Left ventricle myocardium inferior (tissue), 1 donor: ENCODE results near the gene SMAGP. TPM values are rescaled to one million over a fixed set of nuclear protein-coding genes. Genes with fewer than 3 reads are reported as not detected.

Experiments
- DNase-seq: peaks from one replicate; pipeline ENCODE4 v3.0.0-alpha.2; 2020
- H3K27ac ChIP-seq: fragments of 200-600 bp; replicated peaks from 2 replicates; pipeline ENCODE4 v1.8.0; 2021
- H3K27me3 ChIP-seq: fragments of 200-600 bp; 2 replicates; pipeline ENCODE4 v1.8.0; 2021; ENCODE audit warnings: low read depth
- H3K36me3 ChIP-seq: fragments of 200-600 bp; 2 replicates; pipeline ENCODE4 v1.8.0; 2021
- H3K4me1 ChIP-seq: fragments of 200-600 bp; 2 replicates; pipeline ENCODE4 v1.8.0; 2021
- H3K4me3 ChIP-seq: fragments of 200-600 bp; 2 replicates; pipeline ENCODE4 v1.8.0; 2021; ENCODE audit warnings: mild to moderate bottlenecking, moderate library complexity
- H3K9me3 ChIP-seq: fragments of 200-600 bp; replicated peaks from 2 replicates; pipeline ENCODE4 v1.8.0; 2021
- intact Hi-C: fragments of 100-400 bp; cut with micrococcal nuclease; formaldehyde crosslinking; loops from one replicate; pipeline ENCODE4 v1.11.0; 2022
- total RNA-seq: library from RNA; stranded (reverse); fragmentation: NEBNext Ultra II Directional; extraction: Animal tissue kit (Norgen Biotek cat#: 25700); gene quantifications from one replicate; pipeline ENCODE4 v1.2.1, GENCODE V29; 2021
- TF ChIP-seq, protein P1 (sequence below): fragments of 200-600 bp; IDR thresholded peaks from 2 replicates; pipeline ENCODE4 v1.8.0; 2021; ENCODE audit warnings: antibody characterized with exemption, mild to moderate bottlenecking, borderline replicate concordance
- donor health status: DM: no; HTN: yes; CAD: no; lungs with severe emphysema.

The SMAGP gene
- total RNA-seq, 1 donor from 2014 or later: 3.3 TPM

DNA sequence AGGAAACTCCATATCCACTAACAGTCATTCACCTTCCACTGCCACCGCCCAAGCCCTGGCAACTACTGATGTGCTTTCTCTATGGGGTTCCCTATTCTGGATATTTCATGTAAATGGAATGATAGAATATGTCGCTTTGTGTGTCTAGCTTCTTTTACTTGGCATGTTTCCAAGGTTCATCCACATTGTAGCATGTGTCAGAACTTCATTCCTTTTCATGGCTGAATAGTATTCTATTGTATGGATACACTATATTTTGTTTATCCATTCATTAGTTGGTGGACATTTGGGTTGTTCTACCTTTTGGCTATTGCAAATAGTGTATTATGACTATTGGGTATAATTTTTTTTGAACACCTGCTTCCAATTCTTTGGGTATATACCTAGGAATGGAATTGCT lies 61.0 kb downstream of the SMAGP start:
- Histone ChIP-seq H3K4me1 (no peaks in the 10 kb centered on the region), H3K4me3 (no peak overlapping the region), H3K27me3 (no peaks in the 10 kb centered on the region), H3K27ac (no peak overlapping the region), H3K9me3 (no peaks in the 10 kb centered on the region), H3K36me3 (peaks cover 1% of the 10 kb centered on the region)
- TF ChIP-seq, protein P1, sequence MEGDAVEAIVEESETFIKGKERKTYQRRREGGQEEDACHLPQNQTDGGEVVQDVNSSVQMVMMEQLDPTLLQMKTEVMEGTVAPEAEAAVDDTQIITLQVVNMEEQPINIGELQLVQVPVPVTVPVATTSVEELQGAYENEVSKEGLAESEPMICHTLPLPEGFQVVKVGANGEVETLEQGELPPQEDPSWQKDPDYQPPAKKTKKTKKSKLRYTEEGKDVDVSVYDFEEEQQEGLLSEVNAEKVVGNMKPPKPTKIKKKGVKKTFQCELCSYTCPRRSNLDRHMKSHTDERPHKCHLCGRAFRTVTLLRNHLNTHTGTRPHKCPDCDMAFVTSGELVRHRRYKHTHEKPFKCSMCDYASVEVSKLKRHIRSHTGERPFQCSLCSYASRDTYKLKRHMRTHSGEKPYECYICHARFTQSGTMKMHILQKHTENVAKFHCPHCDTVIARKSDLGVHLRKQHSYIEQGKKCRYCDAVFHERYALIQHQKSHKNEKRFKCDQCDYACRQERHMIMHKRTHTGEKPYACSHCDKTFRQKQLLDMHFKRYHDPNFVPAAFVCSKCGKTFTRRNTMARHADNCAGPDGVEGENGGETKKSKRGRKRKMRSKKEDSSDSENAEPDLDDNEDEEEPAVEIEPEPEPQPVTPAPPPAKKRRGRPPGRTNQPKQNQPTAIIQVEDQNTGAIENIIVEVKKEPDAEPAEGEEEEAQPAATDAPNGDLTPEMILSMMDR: no peak
- no peak for DNase-seq
- intact Hi-C loops: no loop called here

DNA sequence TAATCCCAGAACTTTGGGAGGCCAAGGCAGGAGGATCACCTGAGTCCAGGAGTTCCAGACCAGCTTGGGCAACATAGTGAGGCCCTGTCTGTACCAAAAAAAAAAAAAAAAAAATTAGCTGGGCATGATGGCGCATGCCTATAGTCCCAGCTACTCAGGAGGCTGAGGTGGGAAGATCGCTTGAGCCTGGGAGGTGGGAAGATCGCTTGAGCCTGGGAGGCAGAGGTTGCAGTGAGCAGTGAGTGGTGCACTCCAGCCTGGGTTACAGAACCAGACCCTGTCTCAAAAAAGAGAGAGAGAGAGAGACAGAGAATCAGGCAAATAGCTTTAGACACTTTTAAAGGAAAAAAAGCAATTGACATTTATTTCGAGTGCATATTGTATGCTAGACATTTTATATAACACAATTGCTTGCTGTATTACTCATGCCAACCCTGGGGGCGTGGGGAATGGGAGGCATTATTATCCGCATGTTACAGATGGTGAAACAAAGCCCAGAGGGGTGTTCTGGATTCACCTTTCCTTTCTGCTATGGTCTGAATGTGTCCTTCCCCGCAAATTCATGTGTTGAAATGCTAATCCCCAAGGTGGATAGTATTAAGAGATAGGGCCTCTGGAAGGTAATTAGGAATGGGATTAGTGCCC lies 62.1 kb downstream of the SMAGP start:
- Histone ChIP-seq H3K36me3 (peaks cover 9% of the 10 kb centered on the region), H3K9me3 (no peaks in the 10 kb centered on the region), H3K27ac (no peak overlapping the region), H3K4me3 (no peak overlapping the region), H3K27me3 (no peaks in the 10 kb centered on the region), H3K4me1 (no peaks in the 10 kb centered on the region)
- DNase-seq: no peak
- TF ChIP-seq, protein P1: no peak
- intact Hi-C loops: no loop called here

DNA sequence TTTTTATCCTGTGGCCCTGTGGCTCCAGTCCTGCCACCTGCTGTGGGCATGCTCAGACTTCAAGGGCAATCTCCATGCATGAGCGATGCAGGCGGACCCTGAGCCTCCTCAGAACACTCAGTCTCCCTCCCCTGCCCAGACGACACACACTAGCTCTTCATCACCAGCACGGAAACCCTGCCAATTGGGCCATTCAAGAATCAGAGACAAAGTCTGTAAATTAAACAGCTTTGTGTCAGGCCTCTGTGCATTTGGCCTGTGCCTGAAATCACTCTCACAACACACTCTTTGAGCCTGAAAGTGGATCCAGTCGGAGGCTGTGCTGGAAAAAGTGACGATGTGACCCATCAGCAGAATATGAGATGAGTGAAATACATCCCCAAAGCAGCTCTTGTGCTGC lies 64.9 kb downstream of the SMAGP start:
- H3K27me3 ChIP-seq: no peaks in the 10 kb centered on the region

DNA sequence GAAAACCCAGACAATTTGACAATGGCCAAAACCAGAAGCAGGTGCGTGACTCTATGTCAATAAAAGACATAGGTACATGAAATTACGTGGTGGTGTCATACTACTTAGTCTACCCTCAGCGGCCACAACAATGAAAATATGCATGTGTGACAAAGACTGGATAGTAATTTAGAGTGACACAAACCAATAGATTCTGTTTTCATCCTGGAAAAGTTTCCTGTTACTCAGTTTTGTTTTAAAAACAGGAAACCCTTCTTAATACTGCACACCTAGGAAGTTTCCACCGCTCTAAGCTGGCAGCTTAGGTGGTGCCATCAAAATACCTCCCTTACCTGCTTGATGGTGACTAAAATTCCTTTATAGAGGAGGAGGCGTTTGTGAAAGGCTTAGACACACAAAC lies 67.5 kb downstream of the SMAGP start:
- no peak for DNase-seq
- Histone ChIP-seq H3K4me3 (no peak overlapping the region), H3K27me3 (no peaks in the 10 kb centered on the region), H3K36me3 (peaks cover 15% of the 10 kb centered on the region), H3K9me3 (no peaks in the 10 kb centered on the region), H3K4me1 (no peaks in the 10 kb centered on the region), H3K27ac (no peak overlapping the region)
- intact Hi-C loops: no loop called here
- TF ChIP-seq, protein P1: no peak

More for the DNA sequence above, 64.9 kb downstream of the SMAGP start:
- H3K27ac ChIP-seq: no peak overlapping the region
- intact Hi-C loops: no loop called here
- peaks cover 9% of the 10 kb centered on the region for H3K36me3 ChIP-seq
- no peak overlapping the region for H3K4me3 ChIP-seq
- no peak for DNase-seq
- H3K4me1 ChIP-seq: no peaks in the 10 kb centered on the region
- TF ChIP-seq, protein P1: no peak
- H3K9me3 ChIP-seq: no peaks in the 10 kb centered on the region

DNA sequence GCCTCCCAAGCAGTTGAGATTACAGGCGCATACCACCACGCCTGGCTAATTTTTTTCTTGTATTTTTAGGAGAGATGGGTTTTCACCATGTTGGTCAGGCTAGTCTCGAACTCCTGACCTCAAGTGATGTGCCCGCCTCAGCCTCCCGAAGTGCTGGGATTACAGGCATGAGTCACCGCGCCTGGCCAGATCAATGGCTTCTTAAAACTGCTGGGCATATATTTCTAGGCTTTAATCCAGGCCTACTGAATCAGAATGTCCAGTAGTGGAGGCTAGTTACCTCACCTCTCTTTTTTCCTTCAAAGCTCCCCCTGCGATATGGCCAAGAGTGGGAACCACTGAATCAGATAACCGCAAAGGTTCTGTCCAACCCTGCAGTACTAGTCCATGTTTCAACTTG lies 69.4 kb downstream of the SMAGP start:
- DNase-seq: no peak
- intact Hi-C loops: no loop called here
- no peaks in the 10 kb centered on the region for H3K9me3 ChIP-seq
- peaks cover 15% of the 10 kb centered on the region for H3K36me3 ChIP-seq
- H3K27ac ChIP-seq: no peak overlapping the region
- TF ChIP-seq, protein P1: no peak
- H3K27me3 ChIP-seq: no peaks in the 10 kb centered on the region
- no peaks in the 10 kb centered on the region for H3K4me1 ChIP-seq
- no peak overlapping the region for H3K4me3 ChIP-seq
